OCI-LY7 (cell line): ENCODE data around the gene CASK. TPM values are rescaled to one million over a fixed set of nuclear protein-coding genes. Genes with fewer than 3 reads are reported as not detected.

Source experiments
- BruUV-seq: library from RNA; stranded (reverse); fragments of 400-500 nt; replicated peaks from 2 replicates; lab custom pipeline; 2021; lab: Mats Ljungman, UMichigan
- CTCF ChIA-PET: fragments of 300-600 bp; sonication (Branson Sonifier 250); formaldehyde crosslinking; loops from one replicate; lab custom pipeline; 2022; ENCODE audit warnings: antibody characterized with exemption; ENCODE audit not compliant: unreplicated experiment; lab: Charles Lee
- POLR2A ChIA-PET: fragments of 300-600 bp; sonication (Branson Sonifier 250); formaldehyde crosslinking; loops from one replicate; lab custom pipeline; 2022; ENCODE audit warnings: antibody characterized with exemption; lab: Charles Lee
- DNase-seq: peaks from one replicate; pipeline ENCODE4 v3.0.0-alpha.2; 2015; ENCODE audit warnings: low spot score
- H2AFZ ChIP-seq: fragments of 200-600 bp; sonication (generic), shearing (Covaris generic); 2 replicates; pipeline ENCODE4 v1.6.1; 2014; ENCODE audit warnings: mild to moderate bottlenecking, antibody characterized with exemption, low read length, moderate library complexity
- H3K27ac ChIP-seq: fragments of 200-600 bp; sonication (generic); 2 replicates; pipeline ENCODE4 v1.5.1; 2014; ENCODE audit warnings: mixed run types, low read depth, mild to moderate bottlenecking, moderate library complexity, low read length, inconsistent platforms; ENCODE audit not compliant: poor library complexity, severe bottlenecking
- H3K36me3 ChIP-seq: fragments of 200-600 bp; sonication (generic); 2 replicates; pipeline ENCODE4 v1.6.1; 2014; ENCODE audit warnings: mild to moderate bottlenecking, antibody characterized with exemption, low read length, moderate library complexity, mixed read lengths; ENCODE audit not compliant: insufficient read depth
- H3K4me1 ChIP-seq: fragments of 200-600 bp; sonication (generic); 2 replicates; pipeline ENCODE4 v1.5.1; 2014; ENCODE audit warnings: mild to moderate bottlenecking, low read length; ENCODE audit not compliant: insufficient read depth, poor library complexity, severe bottlenecking
- H3K4me2 ChIP-seq: fragments of 200-600 bp; sonication (generic); 2 replicates; pipeline ENCODE4 v1.6.1; 2014; ENCODE audit warnings: mild to moderate bottlenecking, low read length
- H3K4me3 ChIP-seq: fragments of 200-600 bp; sonication (generic); 2 replicates; pipeline ENCODE4 v1.5.1; 2014; ENCODE audit warnings: mild to moderate bottlenecking, low read depth, low read length; ENCODE audit not compliant: poor library complexity, severe bottlenecking
- H3K79me2 ChIP-seq: fragments of 200-600 bp; sonication (generic); 2 replicates; pipeline ENCODE4 v1.6.1; 2016; ENCODE audit warnings: low read depth, mild to moderate bottlenecking, low read length, moderate library complexity, mixed read lengths; ENCODE audit not compliant: insufficient read depth
- H3K9me2 ChIP-seq: fragments of 200-600 bp; sonication (generic); 2 replicates; pipeline ENCODE4 v1.6.1; 2016; ENCODE audit warnings: mild to moderate bottlenecking, low read length, mixed read lengths; ENCODE audit not compliant: insufficient read depth
- H3K9me3 ChIP-seq: fragments of 200-600 bp; sonication (generic); 2 replicates; pipeline ENCODE4 v1.6.1; 2014; ENCODE audit warnings: mild to moderate bottlenecking, mixed run types, low read length, mixed read lengths
- H4K20me1 ChIP-seq: fragments of 200-600 bp; sonication (generic); 2 replicates; pipeline ENCODE4 v1.6.1; 2014; ENCODE audit warnings: mild to moderate bottlenecking, antibody characterized with exemption, low read length, moderate library complexity, mixed read lengths; ENCODE audit not compliant: insufficient read depth
- EZH2phosphoT487 ChIP-seq: fragments of 200-600 bp; sonication (generic); IDR thresholded peaks from 2 replicates; pipeline ENCODE4 v1.6.1; 2018; ENCODE audit warnings: low read depth, borderline replicate concordance, mild to moderate bottlenecking, mixed run types, antibody characterized with exemption, low read length, moderate library complexity, mixed read lengths
- intact Hi-C: fragments of 100-400 bp; cut with micrococcal nuclease; formaldehyde crosslinking; loops from one replicate; pipeline ENCODE4 v1.10.0; 2022; ENCODE audit not compliant: unreplicated experiment
- total RNA-seq, 2 experiments: library from RNA; depleted of rRNA in 1 of 2; stranded (reverse); fragments of >200 nt in 1 of 2; shearing (Covaris generic) in 1 of 2; gene quantifications; 2 replicates each; pipeline ENCODE4 v1.2.3, GENCODE V29; 2014 to 2022
- TF ChIP-seq, protein P1 (sequence below): fragments of 200-600 bp; sonication (generic); conservative IDR thresholded peaks from 2 replicates; pipeline ENCODE4 v1.5.1; 2014; ENCODE audit warnings: mild to moderate bottlenecking, antibody characterized with exemption, low read length, moderate library complexity, mixed read lengths

The CASK gene
- total RNA-seq, 2 experiments from 2014 or later, result 18.6 to 29.4 TPM

DNA sequence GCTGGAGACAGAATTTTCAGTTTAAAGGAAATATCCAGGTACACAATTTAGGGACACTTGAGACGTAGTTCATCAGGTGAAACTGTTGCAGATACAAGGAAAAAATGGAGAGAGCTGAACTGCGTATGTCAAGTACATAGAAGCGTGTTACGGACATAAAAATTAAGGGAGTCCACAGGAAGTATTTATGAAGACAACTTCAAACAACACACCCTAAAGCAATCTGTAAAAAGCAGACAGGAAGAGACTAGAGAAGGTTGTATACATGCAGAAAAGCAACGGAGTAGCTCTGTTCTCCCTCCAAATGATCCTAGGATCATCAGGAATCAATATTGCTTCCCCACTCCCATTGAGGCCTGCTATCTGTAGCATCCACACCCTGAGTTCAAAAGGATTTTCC is 5.8 kb downstream of the CASK start:
- no peak for TF ChIP-seq EZH2phosphoT487
- TF ChIP-seq, protein P1, sequence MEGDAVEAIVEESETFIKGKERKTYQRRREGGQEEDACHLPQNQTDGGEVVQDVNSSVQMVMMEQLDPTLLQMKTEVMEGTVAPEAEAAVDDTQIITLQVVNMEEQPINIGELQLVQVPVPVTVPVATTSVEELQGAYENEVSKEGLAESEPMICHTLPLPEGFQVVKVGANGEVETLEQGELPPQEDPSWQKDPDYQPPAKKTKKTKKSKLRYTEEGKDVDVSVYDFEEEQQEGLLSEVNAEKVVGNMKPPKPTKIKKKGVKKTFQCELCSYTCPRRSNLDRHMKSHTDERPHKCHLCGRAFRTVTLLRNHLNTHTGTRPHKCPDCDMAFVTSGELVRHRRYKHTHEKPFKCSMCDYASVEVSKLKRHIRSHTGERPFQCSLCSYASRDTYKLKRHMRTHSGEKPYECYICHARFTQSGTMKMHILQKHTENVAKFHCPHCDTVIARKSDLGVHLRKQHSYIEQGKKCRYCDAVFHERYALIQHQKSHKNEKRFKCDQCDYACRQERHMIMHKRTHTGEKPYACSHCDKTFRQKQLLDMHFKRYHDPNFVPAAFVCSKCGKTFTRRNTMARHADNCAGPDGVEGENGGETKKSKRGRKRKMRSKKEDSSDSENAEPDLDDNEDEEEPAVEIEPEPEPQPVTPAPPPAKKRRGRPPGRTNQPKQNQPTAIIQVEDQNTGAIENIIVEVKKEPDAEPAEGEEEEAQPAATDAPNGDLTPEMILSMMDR, result no peak
- Histone ChIP-seq H3K4me2 (no peak overlapping the region), H2AFZ (no peak overlapping the region), H4K20me1 (no peaks in the 10 kb centered on the region; the same call in 1 of the 2 replicates), H3K4me1 (peaks cover 11% of the 10 kb centered on the region), H3K36me3 (no peaks in the 10 kb centered on the region), H3K9me2 (no peaks in the 10 kb centered on the region), H3K9me3 (no peaks in the 10 kb centered on the region), H3K4me3 (no peak overlapping the region), H3K27ac (no peak overlapping the region), H3K79me2 (peaks cover 75% of the 10 kb centered on the region)
- intact Hi-C loops, result no loop called here
- no TSS peak for BruUV-seq
- ChIA-PET CTCF (no interaction called here), POLR2A (interaction anchor here (0.8 kb wide), 1 partner anchor 11 kb away, joined by 3 read pairs; no protein-coding TSS in a partner anchor)
- DNase-seq, result no peak

DNA sequence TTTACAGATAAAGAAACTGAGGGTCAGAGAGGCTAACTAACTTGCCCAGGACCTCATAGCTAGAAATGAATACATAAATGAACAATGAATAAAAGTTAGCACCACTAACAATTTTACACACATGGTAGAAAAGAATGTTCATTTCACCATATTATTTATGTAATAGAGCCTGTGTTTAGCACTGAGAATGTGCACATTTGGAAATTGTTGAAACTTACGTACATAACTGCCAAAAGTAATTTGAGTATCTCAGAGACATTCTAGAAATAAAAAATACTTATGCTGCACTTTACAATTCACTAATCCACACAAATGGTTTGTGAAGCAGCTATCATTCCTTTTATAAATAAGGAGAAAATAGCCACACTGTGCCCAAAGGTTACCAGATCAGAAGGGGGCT is 9.9 kb downstream of the CASK start:
- H3K27ac ChIP-seq, result no peak overlapping the region
- H3K79me2 ChIP-seq, result peaks cover 41% of the 10 kb centered on the region
- no peaks in the 10 kb centered on the region for H3K36me3 ChIP-seq
- H3K9me3 ChIP-seq, result no peaks in the 10 kb centered on the region
- ChIA-PET POLR2A (no interaction called here), CTCF (no interaction called here)
- TF ChIP-seq, protein P1, result no peak
- TF ChIP-seq EZH2phosphoT487, result no peak
- no peak overlapping the region for H3K4me2 ChIP-seq
- intact Hi-C loops, result no loop called here
- no peak overlapping the region for H3K4me3 ChIP-seq
- H3K9me2 ChIP-seq, result no peaks in the 10 kb centered on the region
- H4K20me1 ChIP-seq, result no peaks in the 10 kb centered on the region; the same call in 1 of the 2 replicates
- no peak overlapping the region for H2AFZ ChIP-seq
- no TSS peak for BruUV-seq
- no peak for DNase-seq
- H3K4me1 ChIP-seq, result no peaks in the 10 kb centered on the region

DNA sequence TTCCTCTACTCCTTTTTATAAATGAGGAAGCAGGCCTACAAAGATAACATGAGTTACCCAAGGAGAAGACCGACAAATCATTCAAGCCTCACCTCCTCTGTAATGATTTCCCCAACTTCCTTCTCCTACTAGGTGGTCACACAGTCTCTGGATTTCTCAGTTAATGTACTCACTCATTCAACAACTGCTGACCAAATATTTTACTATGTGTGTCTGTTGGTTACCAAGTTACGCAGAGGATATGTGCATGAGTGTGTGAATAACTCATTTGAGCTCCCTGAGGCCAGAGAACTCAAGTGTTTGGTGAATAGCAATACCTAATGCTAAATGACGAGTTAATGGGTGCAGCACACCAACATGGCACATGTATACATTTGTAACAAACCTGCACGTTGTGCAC is 10.4 kb downstream of the CASK start:
- DNase-seq, result no peak
- H3K4me1 ChIP-seq, result no peaks in the 10 kb centered on the region
- no peaks in the 10 kb centered on the region for H3K36me3 ChIP-seq
- BruUV-seq, result no TSS peak
- no peak overlapping the region for H3K4me3 ChIP-seq
- no peak overlapping the region for H2AFZ ChIP-seq
- ChIA-PET POLR2A (no interaction called here), CTCF (no interaction called here)
- H3K9me2 ChIP-seq, result no peaks in the 10 kb centered on the region
- TF ChIP-seq EZH2phosphoT487, result no peak
- TF ChIP-seq, protein P1, result no peak
- no peak overlapping the region for H3K4me2 ChIP-seq
- H3K27ac ChIP-seq, result no peak overlapping the region
- H3K79me2 ChIP-seq, result peaks cover 35% of the 10 kb centered on the region
- H3K9me3 ChIP-seq, result no peaks in the 10 kb centered on the region
- intact Hi-C loops, result no loop called here
- no peaks in the 10 kb centered on the region; the same call in 1 of the 2 replicates for H4K20me1 ChIP-seq
